IPS-NIHi11 (cell line): Measurements from ENCODE around the gene MAMLD1.

ENCODE experiments used
- DNase-seq: peaks from one replicate; pipeline ENCODE4 v3.0.0; 2012; ENCODE audit warnings: mixed read lengths, low spot score

Gene MAMLD1

DNA sequence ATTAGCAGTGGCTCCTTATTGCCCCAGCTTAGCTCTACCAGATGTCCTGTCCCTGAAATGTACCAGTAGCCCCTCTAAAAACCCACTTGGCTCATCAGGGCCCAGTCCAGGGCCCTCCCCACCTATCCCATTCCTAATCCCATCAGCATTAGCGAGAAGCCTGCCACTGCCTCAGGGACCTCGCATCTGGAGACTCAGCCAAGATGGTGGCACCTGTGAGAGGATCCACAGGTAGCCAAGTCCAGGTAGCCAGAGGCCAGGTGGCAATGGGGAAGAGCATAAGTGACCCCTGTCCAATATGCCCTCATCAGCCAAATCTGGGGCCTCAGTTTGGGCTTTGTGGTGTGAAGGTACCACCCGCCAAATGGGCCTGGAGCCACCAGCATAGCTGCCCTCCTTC, 97.7 kb downstream of the MAMLD1 start:
- DNase-seq: no peak

DNA sequence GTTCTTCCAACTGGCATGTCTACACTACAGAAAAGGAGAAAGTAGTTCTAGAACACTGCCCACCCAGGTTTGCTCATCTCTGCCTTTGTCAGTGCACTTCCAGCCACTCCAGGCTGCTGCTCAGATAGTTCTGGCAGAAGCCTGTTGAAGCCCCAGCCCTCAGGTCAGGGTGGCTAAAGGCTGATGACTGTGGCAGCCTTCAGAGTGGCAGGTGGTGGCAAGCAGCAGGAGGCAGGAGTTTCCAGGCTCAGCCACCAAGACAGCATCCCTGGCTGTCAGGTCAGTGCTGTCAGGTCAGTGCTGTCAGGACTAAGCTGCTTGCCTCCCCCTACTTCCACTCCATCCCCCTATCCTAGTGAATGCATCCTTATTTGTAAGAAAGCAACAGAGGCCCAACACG, 100.4 kb downstream of the MAMLD1 start:
- DNase-seq: no peak

DNA sequence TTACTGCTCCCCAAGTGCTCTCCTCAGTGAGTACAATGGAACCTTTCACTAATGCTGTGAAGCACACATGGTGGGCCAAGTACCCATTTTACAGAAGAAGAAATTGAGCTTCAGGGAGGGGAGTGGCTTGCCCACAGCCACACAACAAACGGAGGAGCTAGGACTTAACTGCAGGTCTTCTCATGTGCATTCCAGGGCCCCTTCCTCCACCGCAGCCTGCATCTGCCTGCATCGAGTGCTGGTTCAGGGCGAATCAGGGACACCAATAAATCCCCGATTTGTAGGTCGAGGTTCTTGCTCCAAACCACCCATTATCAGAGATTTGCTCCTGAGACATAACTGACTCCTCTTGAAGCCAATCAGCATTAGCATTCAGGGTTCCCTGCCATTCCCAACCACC, 100.9 kb downstream of the MAMLD1 start:
- DNase-seq: no peak

DNA sequence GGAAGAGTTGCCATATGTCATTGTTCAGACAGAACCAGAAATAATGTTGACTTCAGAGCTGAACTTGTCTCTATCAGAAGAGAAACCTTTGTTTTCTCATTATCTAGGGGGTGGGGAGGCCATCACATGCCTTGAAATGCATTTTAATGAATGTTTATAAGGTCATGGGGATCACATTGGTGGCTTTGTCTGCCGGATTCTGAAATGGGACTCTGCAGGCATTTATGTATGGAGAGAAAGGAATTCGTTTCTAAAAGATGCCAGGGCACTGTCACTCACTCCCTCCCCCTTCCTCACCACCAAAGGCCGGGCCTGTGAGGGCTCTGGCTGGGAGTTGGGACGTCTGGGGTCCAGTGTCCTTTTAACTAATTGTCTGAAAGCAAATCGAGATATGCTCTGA, 102.2 kb downstream of the MAMLD1 start:
- no peak for DNase-seq

DNA sequence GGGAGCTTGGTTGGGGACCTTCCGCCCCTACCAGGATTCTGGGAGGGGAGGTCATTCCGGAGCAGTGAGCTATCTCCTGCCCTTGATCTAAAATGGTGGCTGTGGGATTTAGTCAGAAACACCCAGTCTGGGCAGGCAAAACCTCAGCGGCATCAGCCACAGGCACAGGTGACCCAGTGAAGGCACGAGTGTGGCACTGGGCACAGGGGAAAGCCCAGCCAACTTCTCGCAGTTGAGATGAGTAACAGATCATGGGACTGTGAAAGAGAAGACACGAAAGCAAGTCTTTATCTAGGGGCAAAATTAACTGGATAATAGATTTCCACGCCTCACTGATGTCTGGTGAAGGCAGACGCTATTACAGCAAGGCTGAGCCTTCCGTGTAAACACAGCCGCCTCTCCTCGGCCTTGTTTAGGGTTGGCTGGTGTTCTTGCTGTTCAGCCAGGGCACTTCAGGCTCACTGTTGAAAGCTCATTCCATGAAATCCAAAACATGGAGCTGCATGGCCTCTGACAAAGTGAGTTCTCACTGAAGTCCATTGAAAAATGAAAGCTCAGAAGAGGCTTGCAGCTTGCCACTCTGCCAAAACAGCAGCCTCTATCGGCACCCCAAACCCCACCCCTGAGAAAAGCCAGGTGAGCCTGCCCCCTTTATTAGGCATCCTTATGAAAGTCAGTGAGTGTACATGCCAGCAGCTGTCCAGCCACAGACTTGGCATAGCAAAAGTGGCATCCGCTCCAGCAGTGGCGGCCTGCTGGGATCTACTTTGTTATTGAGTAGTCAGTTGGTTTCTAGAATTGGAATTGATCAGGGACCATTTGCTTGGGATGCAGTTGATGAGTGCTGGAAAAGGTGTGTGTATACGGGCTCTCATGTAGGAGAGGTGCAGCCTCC, 103.0 kb downstream of the MAMLD1 start:
- DNase-seq: no peak

DNA sequence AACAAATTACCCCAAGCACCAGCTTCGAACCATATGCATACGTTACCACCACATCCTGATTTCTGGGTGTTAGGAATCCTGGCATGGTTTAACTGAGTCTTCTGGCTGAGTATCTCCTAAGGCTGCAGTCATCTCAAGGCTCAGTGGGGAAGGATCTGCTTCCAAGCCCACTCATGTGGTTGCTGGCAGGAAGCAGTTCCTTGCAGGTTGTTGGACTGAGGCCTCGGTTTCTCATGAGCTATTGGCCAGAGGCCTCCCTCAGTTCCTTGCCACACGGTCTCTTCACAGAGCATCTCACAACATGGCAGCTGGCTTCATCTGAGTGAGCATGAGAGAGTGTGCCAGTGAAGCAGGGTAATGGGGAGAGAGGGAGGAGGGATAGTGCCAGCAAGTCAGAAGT, 109.2 kb downstream of the MAMLD1 start:
- no peak for DNase-seq

DNA sequence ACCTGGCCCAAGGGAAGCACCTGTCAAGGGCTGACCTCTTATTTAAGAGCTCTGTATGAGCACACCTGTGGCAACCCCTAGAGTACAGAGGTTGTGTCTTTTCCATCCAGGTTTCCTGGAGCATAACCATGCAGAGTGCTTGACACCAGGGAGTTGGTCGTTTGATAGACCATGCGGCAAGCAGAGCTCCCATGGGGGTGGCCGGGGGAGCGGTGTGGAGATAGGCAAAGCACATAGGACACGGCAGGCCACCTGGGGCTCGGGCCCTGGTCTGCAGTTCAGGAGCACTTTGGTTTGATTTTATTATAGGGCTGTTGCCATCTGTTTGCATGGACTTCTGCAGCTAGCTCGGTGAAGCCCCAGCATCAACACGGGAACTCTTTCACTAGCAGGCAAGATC, 110.3 kb downstream of the MAMLD1 start:
- no peak for DNase-seq

DNA sequence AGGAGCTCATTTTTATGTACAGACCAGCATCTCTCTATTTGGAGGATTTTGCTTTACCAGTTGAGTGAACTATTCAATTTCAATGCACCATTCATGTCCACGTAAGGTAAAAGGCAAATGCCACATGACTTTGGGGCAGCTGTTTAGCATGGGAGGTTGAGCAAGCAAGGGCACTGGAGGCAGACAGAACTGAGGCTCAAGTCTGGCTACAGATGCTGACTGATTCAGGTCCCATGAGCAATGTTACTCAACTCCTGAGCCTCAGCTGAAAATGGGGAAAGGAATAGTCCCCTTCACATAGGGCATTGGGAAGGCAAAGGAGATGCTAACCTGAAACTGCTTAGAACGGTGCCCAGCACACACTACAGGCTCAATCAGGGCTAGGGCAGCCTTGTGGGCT, 112.3 kb downstream of the MAMLD1 start:
- DNase-seq: no peak

DNA sequence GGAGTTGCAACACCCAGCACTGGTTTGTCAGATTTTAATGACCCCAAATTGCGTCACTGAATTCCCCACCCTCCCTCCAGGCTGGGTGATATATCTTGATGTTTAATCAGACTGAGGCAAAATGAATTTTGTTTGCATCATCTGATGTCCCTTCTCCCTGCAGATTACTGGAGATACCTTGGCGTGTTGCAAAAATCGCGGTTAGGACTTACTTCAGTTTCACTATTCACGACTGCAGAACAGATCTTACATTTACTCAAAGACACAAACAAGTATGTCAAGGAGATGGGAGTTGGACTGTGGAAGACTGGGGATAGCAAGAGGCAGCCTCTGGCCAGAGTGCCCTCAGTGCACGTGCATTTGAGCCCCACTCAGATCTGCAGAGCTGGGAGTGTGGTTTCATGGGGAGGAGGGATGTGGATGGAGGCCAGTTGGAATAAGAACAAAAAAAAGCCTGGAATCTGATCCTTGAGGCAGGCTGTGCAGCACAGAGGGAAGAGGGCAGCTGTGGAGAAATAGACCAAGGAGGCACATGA, 113.1 kb downstream of the MAMLD1 start:
- DNase-seq: no peak

DNA sequence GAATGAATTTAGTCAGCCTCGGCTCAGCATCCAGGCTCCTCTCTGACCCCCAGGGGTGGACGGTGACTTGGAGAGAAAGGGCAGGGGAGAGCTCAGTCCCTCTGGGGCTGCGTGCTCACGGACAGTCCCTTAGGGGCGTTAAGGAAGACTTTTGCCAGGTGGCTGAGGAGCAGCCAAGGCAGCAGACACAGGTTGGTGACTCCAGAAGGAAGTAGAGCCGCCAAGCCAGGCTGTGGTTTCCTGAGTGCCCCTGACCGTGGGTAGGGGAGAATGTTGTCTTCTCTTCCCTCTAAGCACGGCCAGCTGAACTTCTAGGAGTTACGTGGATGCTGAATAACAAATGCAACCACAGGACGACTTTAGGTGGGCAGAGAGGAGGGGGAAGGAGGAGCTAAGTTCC, 114.3 kb downstream of the MAMLD1 start:
- no peak for DNase-seq

DNA sequence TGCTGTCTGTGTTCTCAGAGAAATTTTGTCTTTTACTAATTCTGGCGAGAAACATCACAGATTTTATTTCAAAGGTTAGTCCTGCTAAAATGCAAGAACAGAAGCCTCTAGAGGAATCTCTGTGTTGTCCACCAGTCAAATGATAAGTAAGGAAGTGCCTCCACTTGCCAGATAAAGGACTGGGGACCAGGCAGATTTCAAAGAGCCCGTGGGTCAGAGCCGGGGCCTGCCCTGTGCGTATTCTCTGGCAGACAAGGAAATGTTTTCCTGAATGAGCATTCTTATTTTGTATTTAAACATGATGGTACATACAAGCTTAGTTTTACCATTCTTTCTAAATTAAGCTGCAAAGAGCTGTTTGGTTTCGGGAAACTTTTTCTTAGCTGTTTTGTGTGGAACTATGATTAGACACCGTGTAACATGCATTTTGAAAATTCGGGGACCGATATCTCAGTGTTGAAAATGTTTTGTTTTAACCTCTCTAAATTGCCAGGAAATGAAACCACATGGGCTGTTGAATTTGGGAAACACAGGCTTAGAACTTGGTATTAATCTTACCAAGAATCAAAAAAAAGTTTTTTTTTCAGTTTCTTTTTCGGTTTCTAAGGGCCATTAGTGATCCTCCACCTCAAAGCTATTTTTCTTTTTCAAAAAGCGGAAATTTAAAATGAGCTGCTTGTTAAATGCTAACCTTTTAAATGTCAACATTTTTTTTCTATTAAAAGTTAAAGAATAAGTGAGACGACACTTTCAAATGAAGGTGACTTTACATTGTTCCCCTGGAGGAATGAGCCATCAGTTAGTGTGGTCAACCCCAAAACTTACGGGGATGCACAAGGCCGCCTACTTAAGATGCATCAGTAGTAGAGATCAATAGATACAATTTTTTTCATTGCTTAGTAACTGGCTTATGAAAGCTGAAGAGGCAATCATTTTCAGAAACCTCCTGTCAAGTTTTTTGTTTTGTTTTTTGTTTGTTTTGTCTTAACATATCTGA, 115.7 kb downstream of the MAMLD1 start:
- DNase-seq: no peak

DNA sequence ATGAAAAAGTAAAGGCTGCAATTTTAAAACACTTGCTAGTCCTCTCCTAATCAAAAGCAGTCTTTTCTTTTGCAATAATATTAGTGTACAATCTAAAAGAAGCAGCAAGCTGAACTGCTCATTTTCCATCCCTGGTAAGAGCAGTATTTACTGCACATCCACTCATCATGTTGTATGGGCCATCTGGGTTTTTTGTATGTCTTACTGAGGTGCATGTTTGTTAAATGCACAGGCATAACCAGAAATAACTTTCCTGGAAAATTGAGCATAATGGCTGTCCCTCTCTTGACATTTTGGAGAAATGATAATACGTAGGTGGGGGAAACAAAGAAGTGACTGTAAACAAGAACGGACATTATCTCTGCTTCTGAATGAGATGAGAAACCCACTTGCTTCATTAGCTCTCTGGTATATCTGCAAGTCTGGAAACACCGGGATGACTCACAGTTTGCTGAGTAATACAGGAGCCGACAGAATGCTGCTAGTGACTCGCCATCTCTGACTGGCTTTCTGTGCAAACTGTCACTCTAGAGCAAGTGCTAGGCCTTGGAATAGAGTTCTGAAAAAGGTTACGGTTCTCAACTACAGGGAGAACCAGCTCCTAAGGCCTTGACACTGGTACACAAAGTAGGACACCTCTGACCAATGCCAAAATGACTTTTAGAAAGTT, 119.6 kb downstream of the MAMLD1 start:
- no peak for DNase-seq

DNA sequence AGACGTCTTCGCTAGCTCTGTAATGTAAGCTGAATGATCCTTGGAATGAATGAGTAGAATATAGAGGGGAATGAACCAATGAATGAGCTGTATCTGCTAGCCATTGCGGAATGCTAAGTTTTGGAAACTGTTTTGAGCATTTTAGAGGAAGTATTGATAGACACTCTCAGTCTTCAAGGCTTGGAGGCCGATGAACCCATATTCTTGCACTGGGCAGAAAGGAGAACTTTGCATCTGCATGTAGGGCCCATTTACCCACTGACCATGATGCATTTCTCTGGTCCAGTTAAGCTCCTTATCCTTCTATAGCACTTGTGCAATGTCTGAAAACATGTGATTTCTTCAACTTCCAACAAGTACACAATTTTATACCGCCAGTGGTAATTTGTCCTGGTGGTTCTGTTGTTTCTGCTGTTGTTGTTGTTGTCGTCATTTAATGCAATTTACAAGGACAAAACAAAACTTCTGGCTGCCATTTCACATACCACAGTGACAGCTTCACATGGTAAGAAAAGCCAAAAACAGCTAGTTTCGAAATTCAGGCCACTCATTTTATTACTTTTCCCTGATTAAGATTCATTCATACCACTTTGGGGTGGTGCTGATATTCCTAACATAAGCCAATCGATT, 120.4 kb downstream of the MAMLD1 start:
- DNase-seq: no peak

DNA sequence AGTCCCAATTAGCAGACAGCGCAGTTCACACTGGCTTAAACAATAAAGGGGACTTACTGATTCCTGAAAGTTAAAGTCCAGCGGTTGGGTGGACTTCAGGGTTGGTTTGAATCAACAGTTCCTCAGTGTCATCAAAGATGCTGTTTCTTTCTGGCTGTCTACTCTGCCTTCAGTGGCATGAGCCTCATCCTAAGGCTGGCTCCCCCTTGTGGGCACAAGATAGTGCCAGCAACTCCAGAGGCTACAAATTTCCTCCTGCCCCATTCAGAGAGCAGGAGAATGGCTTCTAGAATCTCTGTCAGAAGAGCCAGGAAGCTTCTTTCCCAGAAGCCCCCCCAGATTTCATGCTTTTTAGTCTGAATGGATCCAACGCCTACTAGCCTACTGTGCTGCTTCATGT, 122.9 kb downstream of the MAMLD1 start:
- DNase-seq: peak; percentile 49

DNA sequence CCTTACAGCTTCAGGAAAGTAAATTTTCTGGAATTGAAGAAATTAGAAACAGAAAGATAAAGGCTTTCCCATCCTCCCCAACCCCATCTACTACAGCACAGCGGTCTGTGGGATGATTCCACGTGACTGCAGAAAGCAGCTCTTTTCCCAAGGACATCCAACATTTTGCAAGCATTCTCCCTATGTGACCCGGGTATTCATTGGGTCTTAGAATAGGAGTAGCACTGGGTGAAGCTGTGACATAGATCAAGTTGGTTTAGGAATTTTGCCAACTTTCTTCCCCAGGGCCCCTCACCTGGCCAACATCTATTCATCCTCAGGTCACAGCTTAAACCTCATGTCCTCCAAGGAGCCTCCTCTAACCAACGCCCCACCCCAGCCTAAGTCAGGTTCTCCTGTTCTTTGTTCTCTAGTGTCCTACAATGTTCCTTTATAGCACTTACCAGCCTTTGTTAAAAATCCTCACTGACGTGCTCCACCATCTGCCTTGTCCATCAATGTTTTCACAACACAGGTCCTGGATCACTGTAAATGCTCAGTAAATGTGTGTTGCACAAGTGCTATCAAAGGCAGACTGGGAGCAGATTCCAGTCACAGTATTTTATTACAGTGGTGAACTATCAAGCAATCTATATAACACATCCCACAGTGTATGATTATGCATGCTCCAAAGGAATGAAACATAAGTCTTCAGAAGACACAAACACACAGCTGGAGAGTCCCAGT, 124.4 kb downstream of the MAMLD1 start:
- DNase-seq: no peak

DNA sequence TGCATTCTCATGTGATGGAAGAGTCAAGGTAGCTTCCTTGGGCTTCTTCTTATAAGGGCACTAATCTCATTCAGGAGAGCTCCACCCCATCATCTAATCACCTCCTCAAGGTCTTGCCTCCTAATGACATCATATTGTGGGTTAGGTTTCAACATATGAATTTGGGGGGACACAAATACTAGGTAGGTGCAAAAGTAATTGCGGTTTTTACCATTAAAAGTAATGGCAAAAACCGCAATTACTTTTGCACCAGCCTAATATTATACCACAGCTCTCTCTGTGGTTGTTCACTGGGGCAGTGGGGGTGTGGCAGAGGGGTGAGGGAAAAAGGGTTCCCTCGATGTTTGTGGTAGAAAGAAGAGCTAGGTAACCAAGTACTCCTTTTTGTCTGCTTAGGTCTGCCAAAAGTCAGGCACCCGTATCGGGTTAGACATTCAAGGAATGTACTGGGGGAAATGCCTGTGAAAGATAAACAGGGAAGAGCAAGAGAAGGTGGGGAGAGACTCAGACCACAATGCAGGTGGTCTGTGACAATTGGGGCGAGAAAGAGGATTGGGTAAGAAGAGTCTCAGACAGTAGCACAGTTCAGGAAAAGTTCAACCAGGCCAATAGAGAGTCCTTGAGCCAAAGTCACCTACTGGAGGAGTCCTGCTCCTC, 126.4 kb downstream of the MAMLD1 start:
- DNase-seq: no peak

DNA sequence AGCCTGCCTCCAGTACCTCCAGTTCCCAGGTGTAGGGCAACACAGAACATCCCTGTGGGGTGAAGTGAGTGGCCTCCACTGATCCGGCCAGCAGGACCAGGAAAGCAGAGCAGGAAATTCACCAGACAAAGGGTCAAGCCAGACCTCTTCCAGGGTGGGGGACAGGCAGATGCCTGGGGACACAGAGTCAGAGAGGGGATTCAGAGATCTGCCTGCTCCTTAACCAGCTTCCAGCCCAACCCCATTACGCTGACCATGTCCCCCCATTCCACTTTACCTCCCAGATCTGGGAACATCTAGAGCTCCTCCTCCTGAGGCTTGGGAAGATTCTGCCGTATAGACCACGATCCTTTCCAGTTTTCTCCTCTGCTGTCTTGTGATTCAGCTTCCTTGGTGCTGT, 132.4 kb downstream of the MAMLD1 start:
- no peak for DNase-seq

DNA sequence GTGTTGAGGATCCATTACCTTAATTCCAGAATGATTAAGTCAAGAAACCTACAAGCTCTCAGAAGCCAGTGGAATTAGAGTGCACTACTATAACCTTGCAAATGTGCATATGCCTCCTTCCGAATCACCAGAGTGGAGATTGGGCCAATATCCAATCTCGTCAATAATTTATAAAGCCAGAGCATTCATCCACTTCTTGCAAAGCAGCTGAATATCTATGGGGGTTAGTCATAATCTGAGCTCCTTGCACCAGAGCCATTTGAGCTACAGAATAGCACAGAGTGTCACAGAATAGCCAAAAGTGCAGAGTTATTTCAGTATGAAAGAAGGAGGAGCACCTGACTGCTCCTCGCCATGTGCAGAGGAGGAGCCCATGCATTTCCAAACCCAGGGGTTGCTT, 136.1 kb downstream of the MAMLD1 start:
- DNase-seq: no peak

DNA sequence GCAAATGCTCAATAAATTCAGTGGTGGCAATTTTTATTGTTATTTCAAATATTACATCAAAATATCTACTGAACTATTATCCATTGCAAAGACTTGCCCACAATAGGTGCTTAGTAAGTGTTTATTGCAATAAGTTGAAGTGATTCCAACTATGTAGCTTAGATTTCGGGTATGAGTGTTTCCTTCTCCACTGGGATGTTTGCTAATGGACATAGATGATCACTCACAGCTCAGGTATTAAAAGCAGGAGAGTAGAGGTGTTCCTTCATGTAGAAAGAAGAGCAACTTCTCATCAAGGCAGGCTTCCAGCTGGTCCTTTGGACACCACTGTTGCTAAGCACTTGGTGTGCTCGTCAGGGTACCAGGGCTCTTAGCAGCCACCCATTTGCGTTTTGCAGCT, 139.0 kb downstream of the MAMLD1 start:
- DNase-seq: no peak
